ENCODE data around the gene POLD1. TPM values are rescaled to one million over a fixed set of nuclear protein-coding genes. Genes with fewer than 3 reads are reported as not detected.

Gene POLD1
- total RNA-seq, 6 experiments from 2014 or later = 6.2 to 13.1 (median 9.2) TPM

DNA sequence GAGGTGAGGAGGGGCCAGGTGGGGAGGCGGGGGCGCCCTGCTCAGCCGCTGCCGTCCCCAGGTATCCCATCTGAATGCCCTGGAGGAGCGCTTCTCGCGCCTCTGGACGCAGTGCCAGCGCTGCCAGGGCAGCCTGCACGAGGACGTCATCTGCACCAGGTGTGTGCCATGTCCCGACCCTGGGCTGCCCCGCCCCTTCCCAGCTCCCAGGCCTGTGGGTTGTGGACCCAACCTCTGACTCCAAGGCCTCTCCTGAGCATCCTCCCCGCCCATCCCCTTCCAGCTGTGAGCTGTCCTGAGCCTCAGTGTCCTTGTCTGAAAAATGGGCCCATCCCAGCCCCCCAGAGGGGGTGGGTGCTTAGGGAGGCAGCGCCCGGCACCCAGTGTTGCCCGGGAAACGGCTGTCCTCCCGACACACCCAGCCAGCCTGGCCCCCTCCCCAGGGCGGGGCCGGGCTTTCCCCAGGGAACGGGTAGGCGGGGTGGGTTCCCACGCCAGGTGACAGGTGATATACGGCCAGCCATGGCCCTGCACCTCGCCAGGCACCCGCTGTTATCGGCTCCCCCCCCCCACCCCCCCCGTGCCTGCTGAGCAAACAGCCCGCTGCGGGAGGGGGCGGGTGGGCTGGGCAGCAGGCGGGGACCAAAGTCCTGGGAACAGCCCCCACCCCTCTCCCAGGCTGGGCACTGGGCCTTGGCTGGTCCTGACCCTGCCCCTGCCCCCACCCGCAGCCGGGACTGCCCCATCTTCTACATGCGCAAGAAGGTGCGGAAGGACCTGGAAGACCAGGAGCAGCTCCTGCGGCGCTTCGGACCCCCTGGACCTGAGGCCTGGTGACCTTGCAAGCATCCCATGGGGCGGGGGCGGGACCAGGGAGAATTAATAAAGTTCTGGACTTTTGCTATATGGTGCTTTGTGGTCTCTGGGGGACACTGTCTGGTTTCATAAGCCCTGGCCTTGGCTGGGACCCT is 33.2 kb downstream of the POLD1 start:
- no peak overlapping the region for H3K4me3 ChIP-seq
- ATAC-seq = no peak
- 70% methylated on average over 2 of the region's 42 CpGs for WGBS (ENCODE audit: insufficient coverage, low coverage, low lambda C conversion rate, missing lambda C conversion rate)
- H3K36me3 ChIP-seq = no peaks in the 10 kb centered on the region
- no peaks in the 10 kb centered on the region for H3K27me3 ChIP-seq
- no peak for TF ChIP-seq CTCF (IDR thresholded peaks at IDR 0.05)
- no peak for DNase-seq
- intact Hi-C loops (cut with DNase I) = no loop called here
- no peak overlapping the region for H3K27ac ChIP-seq
- H3K4me1 ChIP-seq = no peaks in the 10 kb centered on the region
- no peaks in the 10 kb centered on the region for H3K9me3 ChIP-seq

DNA sequence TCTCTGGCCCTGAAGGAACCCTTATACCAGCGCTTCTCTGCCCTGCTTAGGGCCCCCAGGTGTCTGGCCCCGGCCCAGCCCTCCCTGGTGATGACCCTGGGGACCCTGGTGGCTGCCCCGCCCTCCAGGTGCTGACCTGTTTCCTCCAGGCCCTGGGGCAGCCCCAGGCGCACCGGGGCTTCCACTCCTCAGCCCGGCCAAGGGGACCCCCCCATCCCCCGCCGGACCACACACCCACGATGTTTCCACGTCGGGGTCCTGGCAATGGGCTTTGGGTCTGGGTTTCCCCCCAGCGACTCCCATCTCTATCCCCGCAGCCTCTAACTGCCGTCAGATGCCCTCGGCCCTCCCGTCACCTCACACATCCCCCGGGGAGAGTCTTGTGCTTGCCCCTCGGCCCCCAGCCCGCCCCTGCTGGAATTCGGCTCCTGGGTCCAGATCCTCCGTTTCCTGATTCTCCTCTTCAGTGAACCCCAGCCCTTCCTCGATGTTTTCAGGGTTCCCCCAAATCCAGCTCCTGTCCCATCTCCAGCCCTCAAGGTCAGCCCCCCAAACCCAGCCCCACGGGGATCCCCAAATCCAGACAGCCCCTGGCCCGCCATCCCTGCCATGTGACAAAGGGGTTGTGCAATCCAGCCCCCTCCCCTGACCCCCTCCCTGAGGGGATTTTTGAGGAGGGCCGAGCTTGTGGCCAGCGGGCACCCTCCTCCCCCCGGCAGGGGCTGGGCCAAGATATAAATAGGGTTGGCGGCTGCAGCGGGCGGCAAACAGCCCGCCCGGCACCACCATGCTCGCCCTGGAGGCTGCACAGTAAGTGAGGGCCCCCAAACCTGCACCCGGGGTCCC is 34.3 kb downstream of the POLD1 start, which contains the start of gene SPIB:
TSS of gene SPIB (plus strand) at position 763 of the 846 bp plus-strand sequence. CDS start at position 788, 25 bp downstream.
- no peak for ATAC-seq
- Histone ChIP-seq H3K9me3 (no peaks in the 10 kb centered on the region), H3K4me3 (no peak within 1 kb of the TSS), H3K4me1 (no peaks in the 10 kb centered on the region), H3K36me3 (no peaks in the 10 kb centered on the region), H3K27me3 (no peaks in the 10 kb centered on the region), H3K27ac (no peak within 1 kb of the TSS)
- 30% methylated on average over 16 of the region's 34 CpGs for WGBS (ENCODE audit: insufficient coverage, low coverage, low lambda C conversion rate, missing lambda C conversion rate)
- no peak for DNase-seq
- intact Hi-C loops (cut with DNase I) = no loop called here
- TF ChIP-seq CTCF (IDR thresholded peaks at IDR 0.05) (no peak), POLR2A (IDR thresholded peaks at IDR 0.05) (no peak)

DNA sequence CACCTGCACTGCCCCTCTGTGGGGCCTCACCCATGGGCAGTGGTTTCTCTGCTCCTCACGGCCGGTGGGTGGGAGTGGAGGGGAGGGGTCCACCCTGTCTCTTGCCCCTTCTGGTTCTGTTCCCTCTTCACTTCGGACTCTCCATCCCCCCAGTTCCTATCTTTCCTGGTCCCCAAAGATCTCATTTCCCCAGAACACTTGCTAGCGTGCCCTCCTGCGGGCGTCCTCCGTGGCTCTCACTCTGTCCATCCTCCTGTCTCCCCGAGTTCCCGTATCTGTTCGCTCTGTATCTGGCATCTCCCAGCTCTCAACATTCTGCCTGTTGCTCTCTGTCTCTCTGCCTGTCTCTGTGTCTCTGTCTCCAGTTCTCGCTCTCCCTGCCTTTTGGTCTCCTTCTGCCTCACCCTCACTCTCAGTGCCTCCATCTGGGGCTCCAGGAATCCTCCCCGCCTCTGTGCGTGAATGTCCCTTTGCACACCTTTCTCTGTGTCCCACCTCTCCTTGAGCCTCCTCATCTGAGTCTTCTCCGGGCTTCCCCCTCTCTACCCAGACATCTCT is 35.0 kb downstream of the POLD1 start:
- Histone ChIP-seq H3K27ac (no peak overlapping the region), H3K36me3 (no peaks in the 10 kb centered on the region), H3K4me1 (no peaks in the 10 kb centered on the region), H3K4me3 (no peak overlapping the region), H3K27me3 (no peaks in the 10 kb centered on the region), H3K9me3 (no peaks in the 10 kb centered on the region)
- no peak for ATAC-seq
- DNase-seq = no peak
- 11% methylated on average over 13 of the region's 14 CpGs for WGBS (ENCODE audit: insufficient coverage, low coverage, low lambda C conversion rate, missing lambda C conversion rate)
- TF ChIP-seq POLR2A (IDR thresholded peaks at IDR 0.05) = no peak
- TF ChIP-seq CTCF (IDR thresholded peaks at IDR 0.05) = no peak
- intact Hi-C loops (cut with DNase I) = no loop called here

DNA sequence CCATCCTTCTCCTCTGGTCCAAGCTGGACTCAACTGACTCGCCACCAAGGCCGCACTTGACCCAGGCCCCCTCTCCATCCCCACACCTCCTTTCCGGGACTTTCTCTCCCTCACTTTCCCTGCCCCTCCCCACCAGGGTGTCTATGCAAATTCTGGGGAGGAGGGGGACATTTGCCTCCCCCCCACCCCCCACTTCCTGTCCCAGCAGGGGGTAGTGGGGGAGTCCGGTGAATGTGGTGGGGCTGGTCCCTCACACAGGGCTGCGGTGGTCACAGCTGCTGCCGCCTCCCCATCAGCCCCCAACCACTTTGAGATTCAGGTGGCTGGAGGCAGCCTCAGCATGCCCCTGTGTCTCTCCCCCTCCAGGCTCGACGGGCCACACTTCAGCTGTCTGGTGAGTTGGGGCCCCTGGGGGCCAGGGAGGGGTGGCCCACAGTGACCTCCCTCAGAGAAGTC is 35.5 kb downstream of the POLD1 start:
- no peak overlapping the region for H3K4me3 ChIP-seq
- no peak for ATAC-seq
- H3K27me3 ChIP-seq = no peaks in the 10 kb centered on the region
- no peak for DNase-seq
- 13% methylated on average over 3 of the region's 8 CpGs for WGBS (ENCODE audit: insufficient coverage, low coverage, low lambda C conversion rate, missing lambda C conversion rate)
- intact Hi-C loops (cut with DNase I) = no loop called here
- H3K4me1 ChIP-seq = no peaks in the 10 kb centered on the region
- H3K9me3 ChIP-seq = no peaks in the 10 kb centered on the region
- H3K36me3 ChIP-seq = no peaks in the 10 kb centered on the region
- no peak for TF ChIP-seq CTCF (IDR thresholded peaks at IDR 0.05)
- TF ChIP-seq POLR2A (IDR thresholded peaks at IDR 0.05) = no peak
- H3K27ac ChIP-seq = no peak overlapping the region

All from right lobe of liver (tissue), 6 donors.